A549 (cell line): Measurements from ENCODE around the gene CHST6. TPM values are rescaled to one million over a fixed set of nuclear protein-coding genes. Genes with fewer than 3 reads are reported as not detected.

Experiments used
- ATAC-seq, 2 experiments: fragments of 200-7000 bp in 1 of 2; fragments of >200 bp in 1 of 2; cut with Nextera tagmentation in 1 of 2; cut with Tn5 transposase in 1 of 2; 3 replicates each; pipeline versions ENCODE4 v1.8.0 to v1.9.1; 2018 to 2020; ENCODE audit warnings: mild to moderate bottlenecking in 1 of 2, moderate library complexity in 1 of 2
- CTCF ChIA-PET: fragments of 300-600 bp; sonication (Branson Sonifier 250); formaldehyde crosslinking; extraction: SDS; loops from one replicate; lab custom pipeline; 2021; ENCODE audit warnings: antibody characterized with exemption, inconsistent platforms; lab: Yijun Ruan, JAX
- POLR2A ChIA-PET: fragments of 350-600 bp; formaldehyde crosslinking; extraction: SDS; loops from one replicate; lab custom pipeline; 2021; ENCODE audit warnings: antibody characterized with exemption, inconsistent platforms; lab: Yijun Ruan, JAX
- DNase-seq, 2 experiments: peaks; one replicate each; pipeline versions ENCODE4 v3.0.0 to v3.0.0-alpha.2; 2011 to 2016; ENCODE audit warnings: low read depth in 1 of 2, low spot score in 1 of 2
- FAIRE-seq: peaks from 2 replicates; lab custom pipeline; 2011; peaks lifted over from hg19 to GRCh38; lab: Jason Lieb, UNC
- H3K27ac ChIP-seq, 2 experiments: fragments of >200 bp; sonication (Bioruptor Twin); formaldehyde crosslinking; 3 replicates each; pipeline ENCODE4 v1.5.1; 2016 to 2017
- H3K4me1 ChIP-seq: fragments of >200 bp; sonication (Bioruptor Twin); formaldehyde crosslinking; 3 replicates; pipeline ENCODE4 v1.6.1; 2016
- H3K4me2 ChIP-seq: fragments of >200 bp; sonication (Bioruptor Twin); formaldehyde crosslinking; 3 replicates; pipeline ENCODE4 v1.6.1; 2016
- H3K4me3 ChIP-seq: fragments of >200 bp; sonication (Bioruptor Twin); formaldehyde crosslinking; 3 replicates; pipeline ENCODE4 v1.5.1; 2016
- H3K9me3 ChIP-seq: fragments of >200 bp; sonication (Bioruptor Twin); formaldehyde crosslinking; 3 replicates; pipeline ENCODE4 v1.6.1; 2016
- BCL3 ChIP-seq: fragments of >200 bp; sonication (Bioruptor Twin); formaldehyde crosslinking; IDR thresholded peaks from 3 replicates; pipeline ENCODE4 v1.6.1; 2016
- BHLHE40 ChIP-seq: IDR thresholded peaks from 2 replicates; pipeline ENCODE4 v1.6.1; 2012; ENCODE audit warnings: low read depth, low read length, inconsistent platforms
- CBX8 ChIP-seq: fragments of 200-600 bp; sonication (generic); IDR thresholded peaks from 2 replicates; pipeline ENCODE4 v1.6.1; 2016
- CTCF ChIP-seq: fragments of >200 bp; sonication (Bioruptor Twin); formaldehyde crosslinking; IDR thresholded peaks from 3 replicates; pipeline ENCODE4 v1.5.1; 2016
- E2F6 ChIP-seq: IDR thresholded peaks from 2 replicates; pipeline ENCODE4 v1.6.1; 2012; ENCODE audit warnings: low read depth, borderline replicate concordance
- EHF ChIP-seq: fragments of 250-450 bp; sonication (Bioruptor Pico); IDR thresholded peaks from 2 replicates; pipeline ENCODE4 v1.5.0; 2020; ENCODE audit warnings: mild to moderate bottlenecking
- EHMT2 ChIP-seq: fragments of 200-600 bp; sonication (generic); IDR thresholded peaks from 2 replicates; pipeline ENCODE4 v1.6.1; 2016; ENCODE audit warnings: antibody characterized with exemption, low read depth, mild to moderate bottlenecking, moderate library complexity
- EP300 ChIP-seq, 2 experiments: fragments of >200 bp; sonication (Bioruptor Twin); formaldehyde crosslinking; IDR thresholded peaks; 2 replicates in 1 of 2; 3 replicates in 1 of 2; pipeline ENCODE4 v1.6.1; 2016 to 2017
- ESRRA ChIP-seq: fragments of 150-350 bp; IDR thresholded peaks from 2 replicates; pipeline ENCODE4 v1.6.1; 2014; ENCODE audit warnings: mild to moderate bottlenecking, low read length, borderline replicate concordance
- FOXS1 ChIP-seq: fragments of 250-450 bp; sonication (Bioruptor Pico); IDR thresholded peaks from 2 replicates; pipeline ENCODE4 v1.5.0; 2020; ENCODE audit warnings: mild to moderate bottlenecking, moderate library complexity
- HOXA7 ChIP-seq: fragments of 250-450 bp; sonication (Bioruptor Pico); IDR thresholded peaks from 2 replicates; pipeline ENCODE4 v1.5.0; 2020; ENCODE audit warnings: mild to moderate bottlenecking, moderate library complexity
- HOXB13 ChIP-seq: fragments of 250-450 bp; sonication (Bioruptor Pico); IDR thresholded peaks from 2 replicates; pipeline ENCODE4 v1.5.0; 2020; ENCODE audit warnings: low read depth, mild to moderate bottlenecking, moderate library complexity
- HOXB5 ChIP-seq: fragments of 250-450 bp; sonication (Bioruptor Pico); IDR thresholded peaks from 2 replicates; pipeline ENCODE4 v1.5.0; 2020; ENCODE audit warnings: mild to moderate bottlenecking, moderate library complexity
- JUNB ChIP-seq: fragments of >200 bp; sonication (Bioruptor Twin); formaldehyde crosslinking; IDR thresholded peaks from 2 replicates; pipeline ENCODE4 v1.6.1; 2016
- KDM5A ChIP-seq: fragments of 200-600 bp; sonication (generic); IDR thresholded peaks from 2 replicates; pipeline ENCODE4 v1.6.1; 2016; ENCODE audit warnings: antibody characterized with exemption, mild to moderate bottlenecking
- MAX ChIP-seq: IDR thresholded peaks from 2 replicates; pipeline ENCODE4 v1.6.1; 2012
- MAZ ChIP-seq: fragments of 150-350 bp; IDR thresholded peaks from 2 replicates; pipeline ENCODE4 v1.6.1; 2014; ENCODE audit warnings: antibody characterized with exemption, low read depth, low read length, borderline replicate concordance
- RARB ChIP-seq: fragments of 250-450 bp; sonication (Bioruptor Pico); IDR thresholded peaks from 2 replicates; pipeline ENCODE4 v1.8.0; 2021; ENCODE audit warnings: mild to moderate bottlenecking, moderate library complexity
- SREBF2 ChIP-seq: fragments of 450-650 bp; IDR thresholded peaks from 2 replicates; pipeline ENCODE4 v1.6.1; 2014; ENCODE audit warnings: mild to moderate bottlenecking, moderate library complexity
- USF2 ChIP-seq: fragments of 450-650 bp; IDR thresholded peaks from 2 replicates; pipeline ENCODE4 v1.6.1; 2014; ENCODE audit warnings: antibody characterized with exemption
- ZC3H11A ChIP-seq: fragments of 450-650 bp; IDR thresholded peaks from 2 replicates; pipeline ENCODE4 v1.6.1; 2014; ENCODE audit warnings: antibody characterized with exemption, mild to moderate bottlenecking
- ZFP36 ChIP-seq: fragments of 450-650 bp; IDR thresholded peaks from 2 replicates; pipeline ENCODE4 v1.6.1; 2014; ENCODE audit warnings: borderline replicate concordance; ENCODE audit not compliant: partially characterized antibody
- ZSCAN20 ChIP-seq: fragments of 250-450 bp; sonication (Bioruptor Pico); IDR thresholded peaks from 2 replicates; pipeline ENCODE4 v1.8.0; 2022; ENCODE audit warnings: mild to moderate bottlenecking, moderate library complexity
- WGBS: methylation state at CpG from one replicate; pipeline ENCODE4 v1.1.6; 2017; ENCODE audit errors: missing lambda C conversion rate; 5-methylcytosine and 5-hydroxymethylcytosine counted together
- polyA plus RNA-seq, 4 experiments: library from polyadenylated mRNA; depleted of rRNA in 3 of 4; stranded (reverse); fragments of >200 nt; fragmentation: RNase III in 1 of 4; extraction: RNeasy Plus Mini Kit Qiagen cat#74134 plus additional on column Dnase treatment in 1 of 4; gene quantifications; 2 replicates in 3 of 4; 3 replicates in 1 of 4; pipeline ENCODE4 v1.2.3, GENCODE V29; 2011 to 2017

The CHST6 gene
- polyA plus RNA-seq, 2 of the 4 experiments (the other 2 are of a cell fraction) = 0.37 to 0.74 TPM

GRCh38 chr16:75532791-75533190 lies 37.5 kb upstream of the CHST6 start:
- Histone ChIP-seq H3K4me1 (no peaks in the 10 kb centered on the region), H3K27ac (no peak overlapping the region), H3K9me3 (no peaks in the 10 kb centered on the region), H3K4me2 (no peak overlapping the region), H3K4me3 (no peak overlapping the region)
- ChIA-PET POLR2A (no interaction called here), CTCF (interaction anchor here (1.2 to 2.4 kb wide), 2 partner anchors 15 to 334 kb away, joined by 3 to 19 read pairs; no protein-coding TSS in a partner anchor)
- ATAC-seq (no peak), DNase-seq (no peak), FAIRE-seq (no peak)
- no peak for TF ChIP-seq HOXA7 (CRISPR knock-in tag)
- no peak for TF ChIP-seq BCL3
- no peak for TF ChIP-seq MAZ
- no peak for TF ChIP-seq USF2
- TF ChIP-seq ZC3H11A = no peak
- TF ChIP-seq CTCF = no peak
- TF ChIP-seq HOXB13 (CRISPR knock-in tag) = no peak
- no peak for TF ChIP-seq KDM5A
- no peak for TF ChIP-seq FOXS1
- no peak for TF ChIP-seq EP300 (IDR thresholded peaks at IDR 0.05)
- 64% methylated on average over 2 of the region's 2 CpGs for WGBS

GRCh38 chr16:75532142-75532765 lies 37.0 kb upstream of the CHST6 start:
- no peak overlapping the region for H3K4me2 ChIP-seq
- TF ChIP-seq RARB (CRISPR knock-in tag) = no peak
- no peak for TF ChIP-seq HOXB5 (CRISPR knock-in tag)
- no peak for TF ChIP-seq ESRRA
- no peak for TF ChIP-seq JUNB
- no peak for TF ChIP-seq EHMT2
- TF ChIP-seq ZSCAN20 (CRISPR knock-in tag) = no peak
- no peak for TF ChIP-seq ZFP36
- TF ChIP-seq HOXA7 (CRISPR knock-in tag) = no peak
- no peak for TF ChIP-seq BCL3
- no peak for TF ChIP-seq KDM5A
- TF ChIP-seq MAX = no peak
- no peak for TF ChIP-seq CBX8
- TF ChIP-seq E2F6 = no peak
- TF ChIP-seq SREBF2 = no peak
- TF ChIP-seq MAZ = no peak
- no peak for TF ChIP-seq EHF (CRISPR knock-in tag)
- TF ChIP-seq BHLHE40 = no peak
- FAIRE-seq (no peak), DNase-seq (no peak), ATAC-seq (no peak; a peak in 1 of 6 replicates)
- POLR2A ChIA-PET = no interaction called here
- no peaks in the 10 kb centered on the region for H3K9me3 ChIP-seq
- no peak overlapping the region for H3K27ac ChIP-seq
- H3K4me3 ChIP-seq = no peak overlapping the region
- 69% methylated on average over 5 of the region's 8 CpGs for WGBS
- H3K4me1 ChIP-seq = no peaks in the 10 kb centered on the region
- CTCF ChIA-PET = interaction anchor here (0.7 to 2.4 kb wide), 3 partner anchors 15 to 333 kb away, joined by 3 to 19 read pairs (median 3); no protein-coding TSS in a partner anchor
